ENCODE data around the gene FCHSD2. TPM values are rescaled to one million over a fixed set of nuclear protein-coding genes. Genes with fewer than 3 reads are reported as not detected.
"Not testable (repeated sequence)": the region's sequence is repeated elsewhere in the genome, so short reads cannot be mapped to it uniquely, and the experiment has no call there.

Gene FCHSD2
- total RNA-seq, 4 donors from 2014 or later, result 6.7 to 14.7 (median 8.5) TPM

DNA sequence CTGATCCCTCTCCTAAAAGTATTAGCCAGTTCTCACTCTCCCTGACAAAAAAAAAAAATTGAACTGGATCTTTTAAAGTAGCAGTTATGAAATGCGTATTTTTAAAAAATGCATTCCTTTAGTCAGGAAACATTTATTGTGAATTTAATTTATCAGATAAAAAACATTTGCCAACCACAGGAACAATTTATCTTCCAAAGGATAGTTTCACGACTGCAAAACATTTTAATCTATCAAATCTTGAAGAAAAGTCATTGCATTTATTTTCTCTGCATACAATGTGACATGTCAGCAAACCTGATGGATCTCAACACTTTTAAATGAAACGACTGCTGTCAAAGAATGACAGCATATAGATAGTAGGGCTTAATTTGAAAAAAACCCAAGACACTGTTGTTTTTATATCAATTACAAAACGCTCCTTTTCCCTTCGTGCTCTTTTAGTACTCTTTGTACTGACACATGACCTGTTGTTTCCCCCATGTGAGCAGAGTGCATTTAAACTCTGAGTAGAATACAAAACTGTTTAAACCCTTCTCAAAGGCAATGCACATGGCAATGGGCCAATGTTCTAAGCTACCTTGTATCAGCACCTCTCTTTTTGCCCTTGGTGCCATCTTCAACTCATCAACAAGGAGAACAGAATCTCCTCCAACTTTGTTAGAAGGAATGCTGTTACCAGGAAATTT is 220.9 kb downstream of the FCHSD2 start:
- whole genome bisulfite sequencing, 2 donors, result 78 to 87% methylated on average over 5 of the region's 5 CpGs
- intact Hi-C loops (cut with DNase I; ENCODE audit: low total_unique reads), result no loop called here
- TF ChIP-seq, protein P1, sequence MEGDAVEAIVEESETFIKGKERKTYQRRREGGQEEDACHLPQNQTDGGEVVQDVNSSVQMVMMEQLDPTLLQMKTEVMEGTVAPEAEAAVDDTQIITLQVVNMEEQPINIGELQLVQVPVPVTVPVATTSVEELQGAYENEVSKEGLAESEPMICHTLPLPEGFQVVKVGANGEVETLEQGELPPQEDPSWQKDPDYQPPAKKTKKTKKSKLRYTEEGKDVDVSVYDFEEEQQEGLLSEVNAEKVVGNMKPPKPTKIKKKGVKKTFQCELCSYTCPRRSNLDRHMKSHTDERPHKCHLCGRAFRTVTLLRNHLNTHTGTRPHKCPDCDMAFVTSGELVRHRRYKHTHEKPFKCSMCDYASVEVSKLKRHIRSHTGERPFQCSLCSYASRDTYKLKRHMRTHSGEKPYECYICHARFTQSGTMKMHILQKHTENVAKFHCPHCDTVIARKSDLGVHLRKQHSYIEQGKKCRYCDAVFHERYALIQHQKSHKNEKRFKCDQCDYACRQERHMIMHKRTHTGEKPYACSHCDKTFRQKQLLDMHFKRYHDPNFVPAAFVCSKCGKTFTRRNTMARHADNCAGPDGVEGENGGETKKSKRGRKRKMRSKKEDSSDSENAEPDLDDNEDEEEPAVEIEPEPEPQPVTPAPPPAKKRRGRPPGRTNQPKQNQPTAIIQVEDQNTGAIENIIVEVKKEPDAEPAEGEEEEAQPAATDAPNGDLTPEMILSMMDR (IDR thresholded peaks at IDR 0.05), result no peak
- no peak for TF ChIP-seq POLR2A (IDR thresholded peaks at IDR 0.05)
- DNase-seq (ENCODE audit: low spot score in 2 of 2), result no peak
- no peak overlapping the region for H3K4me3 ChIP-seq (ENCODE audit: low read depth, poor library complexity, severe bottlenecking)

DNA sequence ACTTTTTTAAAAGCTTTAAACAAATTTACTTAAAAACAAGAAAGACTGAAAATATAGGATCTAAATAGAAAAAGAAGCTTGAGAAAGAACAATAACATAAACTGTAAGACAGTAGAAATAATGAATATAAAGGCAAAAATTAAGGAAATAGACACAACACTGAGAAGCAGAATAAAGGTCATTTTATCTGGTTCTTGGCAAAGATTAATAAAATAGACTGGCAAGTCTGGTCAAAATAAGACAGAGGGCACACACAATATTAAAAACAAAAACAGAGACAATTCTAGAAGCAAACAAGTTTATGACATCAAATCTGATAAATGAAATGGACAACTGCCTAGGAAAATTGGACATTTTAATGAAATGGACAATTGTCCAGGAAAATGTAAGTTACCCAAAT is 222.1 kb downstream of the FCHSD2 start:
- no peak overlapping the region for H3K4me3 ChIP-seq (ENCODE audit: low read depth, poor library complexity, severe bottlenecking)
- intact Hi-C loops (cut with DNase I; ENCODE audit: low total_unique reads), result no loop called here
- no peak for TF ChIP-seq POLR2A (IDR thresholded peaks at IDR 0.05)
- TF ChIP-seq, protein P1 (IDR thresholded peaks at IDR 0.05), result no peak
- no peak for DNase-seq (ENCODE audit: low spot score in 2 of 2)

DNA sequence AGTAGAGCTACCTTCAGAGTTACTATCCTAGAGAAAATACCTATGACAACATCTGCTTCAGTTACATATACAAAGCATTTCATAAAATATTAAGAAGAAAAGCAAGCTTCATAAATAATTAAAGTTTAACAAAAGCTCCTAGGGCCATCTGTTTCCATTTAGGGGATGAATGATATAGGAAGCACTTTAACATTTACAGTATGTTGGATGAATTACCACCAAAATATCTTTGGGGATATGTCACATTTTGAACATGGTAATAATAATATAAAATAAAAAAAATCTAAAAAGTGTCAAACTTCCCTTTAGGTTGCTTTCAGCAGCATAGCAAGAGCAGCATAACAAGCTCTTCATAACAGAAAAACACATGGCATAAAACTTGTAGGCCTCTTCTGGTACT is 223.3 kb downstream of the FCHSD2 start:
- no peak overlapping the region for H3K4me3 ChIP-seq (ENCODE audit: low read depth, poor library complexity, severe bottlenecking)
- no peak for DNase-seq (ENCODE audit: low spot score in 2 of 2)
- intact Hi-C loops (cut with DNase I; ENCODE audit: low total_unique reads), result no loop called here
- no peak for TF ChIP-seq POLR2A (IDR thresholded peaks at IDR 0.05)
- TF ChIP-seq, protein P1 (IDR thresholded peaks at IDR 0.05), result no peak

DNA sequence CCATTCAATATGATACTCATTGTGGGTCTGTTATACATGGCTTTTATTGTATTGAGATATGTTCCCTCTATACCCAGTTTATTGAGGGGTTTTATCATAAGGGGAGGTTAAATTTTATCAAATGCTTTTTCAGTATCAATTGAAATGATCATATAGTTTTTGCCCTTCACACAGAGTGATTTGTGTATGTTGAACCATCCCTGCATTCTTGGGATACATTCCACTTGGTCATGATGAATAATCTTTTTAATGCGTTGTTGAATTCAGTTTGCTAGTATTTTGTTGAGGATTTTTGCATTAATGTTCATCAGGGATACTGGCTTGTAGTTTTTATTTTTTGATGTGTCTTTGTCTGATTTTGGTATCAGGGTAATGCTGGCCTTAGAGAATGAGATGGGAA is 229.9 kb downstream of the FCHSD2 start:
- DNase-seq (ENCODE audit: low spot score in 2 of 2), result no peak
- no peak overlapping the region for H3K4me3 ChIP-seq (ENCODE audit: low read depth, poor library complexity, severe bottlenecking)
- 97 to 100% methylated on average over 1 of the region's 1 CpG for WGBS, 2 donors
- intact Hi-C loops (cut with DNase I; ENCODE audit: low total_unique reads), result no loop called here
- TF ChIP-seq, protein P1 (IDR thresholded peaks at IDR 0.05), result no peak
- no peak for TF ChIP-seq POLR2A (IDR thresholded peaks at IDR 0.05)

DNA sequence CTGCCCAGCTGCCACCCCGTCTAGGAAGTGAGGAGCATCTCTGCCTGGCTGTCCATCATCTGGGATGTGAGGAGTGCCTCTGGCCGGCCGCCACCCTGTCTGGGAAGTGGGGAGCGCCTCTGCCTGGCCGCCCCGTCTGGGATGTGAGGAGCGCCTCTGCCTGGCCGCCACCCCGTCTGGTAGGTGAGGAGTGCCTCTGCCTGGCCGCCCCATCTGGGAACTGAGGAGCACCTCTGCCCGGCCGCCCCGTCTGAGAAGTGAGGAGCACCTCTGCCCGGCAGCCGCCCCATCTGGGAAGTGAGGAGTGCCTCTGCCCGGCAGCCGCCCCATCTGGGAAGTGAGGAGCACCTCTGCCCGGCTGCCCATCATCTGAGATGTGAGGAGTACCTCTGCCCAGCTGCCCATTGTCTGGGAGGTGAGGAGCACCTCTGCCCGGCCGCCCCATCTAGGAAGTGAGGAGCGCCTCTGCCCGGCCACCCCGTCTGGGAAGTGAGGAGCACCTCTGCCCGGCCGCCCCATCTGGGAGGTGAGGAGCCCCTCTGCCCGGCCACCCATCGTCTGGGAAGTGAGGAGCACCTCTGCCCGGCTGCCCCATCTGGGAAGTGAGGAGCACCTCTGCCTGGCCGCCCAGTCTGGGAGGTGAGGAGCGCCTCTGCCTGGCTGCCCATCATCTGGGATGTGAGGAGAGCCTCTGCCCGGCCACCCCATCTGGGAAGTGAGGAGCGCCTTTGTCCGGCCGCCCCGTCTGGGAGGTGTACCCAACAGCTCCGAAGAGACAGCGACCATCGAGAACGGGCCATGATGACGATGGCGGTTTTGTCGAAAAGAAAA is 232.3 kb downstream of the FCHSD2 start:
- intact Hi-C loops (cut with DNase I; ENCODE audit: low total_unique reads); DNase-seq (ENCODE audit: low spot score in 2 of 2); H3K4me3 ChIP-seq (ENCODE audit: low read depth, poor library complexity, severe bottlenecking): not testable (repeated sequence)
- WGBS, 2 donors, result 93 to 94% methylated on average over 38 to 41 of the region's 42 CpGs

DNA sequence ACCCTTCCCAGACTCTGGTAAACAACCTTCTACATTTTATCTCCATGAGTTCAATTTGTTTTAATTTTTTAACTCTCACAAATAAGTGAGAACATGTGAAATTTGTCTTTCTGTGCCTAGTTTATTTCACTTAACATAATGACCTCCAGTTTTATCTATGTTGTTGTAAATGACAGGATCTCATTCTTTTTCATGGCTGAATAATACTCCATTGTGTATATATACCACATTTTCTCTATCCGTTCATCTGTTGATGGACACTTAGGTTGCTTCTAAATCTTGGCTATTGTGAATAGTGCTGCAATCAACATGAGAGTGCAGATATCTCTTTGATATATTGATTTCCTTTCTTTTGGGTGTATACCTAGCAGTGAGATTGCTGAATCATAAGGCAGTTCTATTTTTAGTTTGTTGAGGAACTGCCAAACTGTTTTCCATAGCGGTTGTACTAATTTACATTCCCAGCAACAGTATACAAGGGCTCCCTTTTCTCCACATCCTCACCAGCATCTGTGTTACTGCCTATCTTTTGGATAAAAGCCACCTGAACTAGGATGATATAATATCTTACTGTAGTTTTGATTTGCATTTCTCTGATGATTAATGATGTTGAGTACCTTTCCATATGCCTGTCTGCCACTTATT is 234.0 kb downstream of the FCHSD2 start:
- 72 to 76% methylated on average over 2 of the region's 2 CpGs for WGBS, 2 donors
- TF ChIP-seq, protein P1 (IDR thresholded peaks at IDR 0.05), result no peak
- TF ChIP-seq POLR2A (IDR thresholded peaks at IDR 0.05), result no peak
- intact Hi-C loops (cut with DNase I; ENCODE audit: low total_unique reads), result no loop called here
- DNase-seq (ENCODE audit: low spot score in 2 of 2), result no peak
- H3K4me3 ChIP-seq (ENCODE audit: low read depth, poor library complexity, severe bottlenecking), result no peak overlapping the region

Measured in lower leg skin (tissue), 4 donors.